GM18499 (cell line): ENCODE data around the gene TCEAL1.
"Not testable (repeated sequence)": the region's sequence is repeated elsewhere in the genome, so short reads cannot be mapped to it uniquely, and the experiment has no call there.

Experiments
- ATAC-seq: cut with Tn5 transposase; IDR thresholded peaks from one replicate; pipeline ENCODE4 v1.9.1; 2021; ENCODE audit warnings: moderate number of reproducible peaks; ENCODE audit not compliant: insufficient read depth, unreplicated experiment

The TCEAL1 gene

GRCh38 chrX:103628386-103629317, at the start of gene TCEAL1:
Gene TCEAL1, plus strand, starts transcription at chrX:103628975. Its CDS starts 942 bp downstream, at chrX:103629917.
- no peak for ATAC-seq

- ATAC-seq: no peak
Measured at GRCh38 chrX:103584596-103584995, 44.2 kb upstream of the TCEAL1 start.

GRCh38 chrX:103585411-103586313, 43.1 kb upstream of the TCEAL1 start, which contains the start of gene TCEAL4:
Gene TCEAL4, plus strand, starts transcription at chrX:103585515. Its CDS starts 1,161 bp downstream, at chrX:103586676.
- ATAC-seq: no peak

- ATAC-seq: no peak
Measured at GRCh38 chrX:103586314-103586646, 42.5 kb upstream of the TCEAL1 start.

GRCh38 chrX:103586659-103587058, 42.1 kb upstream of the TCEAL1 start:
- no peak for ATAC-seq

GRCh38 chrX:103592295-103592694, 36.5 kb upstream of the TCEAL1 start:
- ATAC-seq: not testable (repeated sequence)

GRCh38 chrX:103595202-103595601, 33.6 kb upstream of the TCEAL1 start:
- ATAC-seq: not testable (repeated sequence)

- no peak for ATAC-seq
Measured at GRCh38 chrX:103607364-103608305, 21.1 kb upstream of the TCEAL1 start, which contains the start of gene TCEAL3. Gene TCEAL3, plus strand, starts transcription at chrX:103607963. Its CDS starts 1,102 bp downstream, at chrX:103609065.

- ATAC-seq: no peak
Measured at GRCh38 chrX:103608306-103608963, 20.3 kb upstream of the TCEAL1 start.

- ATAC-seq: no peak
Measured at GRCh38 chrX:103610282-103610681, 18.5 kb upstream of the TCEAL1 start.

- no peak for ATAC-seq
Measured at GRCh38 chrX:103613362-103613890, 15.3 kb upstream of the TCEAL1 start.

GRCh38 chrX:103614999-103615398, 13.8 kb upstream of the TCEAL1 start:
- ATAC-seq: no peak

- ATAC-seq: no peak
Measured at GRCh38 chrX:103615781-103616371, 12.9 kb upstream of the TCEAL1 start.

- ATAC-seq: no peak
Measured at GRCh38 chrX:103616676-103617186, 12.0 kb upstream of the TCEAL1 start.

GRCh38 chrX:103624111-103624510, 4.7 kb upstream of the TCEAL1 start:
- no peak for ATAC-seq

- ATAC-seq: no peak
Measured at GRCh38 chrX:103626855-103627254, 1.9 kb upstream of the TCEAL1 start.

- ATAC-seq: no peak
Measured at GRCh38 chrX:103629318-103630170, 769 bp downstream of the TCEAL1 start.

GRCh38 chrX:103630171-103630511, 1.4 kb downstream of the TCEAL1 start:
- no peak for ATAC-seq
